Stimulated activated naive CD8-positive, alpha-beta T cell treated with anti-CD3 and anti-CD28 coated beads, Interleukin-15, Interleukin-2, amounts not matched to agents 100 ng/mL and 50 ng/mL, for 24 hours (primary cell): ENCODE measurements around the gene DAPK1.
A peak's percentile ranks its signal among the peaks of the same experiment; 100 is the strongest.

Experiments used
- H3K27ac Mint-ChIP-seq: one replicate; pipeline ENCODE4 v1.8.0; 2021; ENCODE audit warnings: mild to moderate bottlenecking, mixed read lengths
- H3K27me3 Mint-ChIP-seq: one replicate; pipeline ENCODE4 v1.8.0; 2021; ENCODE audit warnings: mixed read lengths
- H3K36me3 Mint-ChIP-seq: one replicate; pipeline ENCODE4 v1.8.0; 2021; ENCODE audit warnings: low read depth, mixed read lengths
- H3K4me1 Mint-ChIP-seq: one replicate; pipeline ENCODE4 v1.8.0; 2021; ENCODE audit warnings: low read depth, mixed read lengths
- H3K4me3 Mint-ChIP-seq: one replicate; pipeline ENCODE4 v1.8.0; 2021; ENCODE audit warnings: mild to moderate bottlenecking, mixed read lengths
- H3K9me3 Mint-ChIP-seq: one replicate; pipeline ENCODE4 v1.8.0; 2021; ENCODE audit warnings: mixed read lengths

Gene DAPK1

GRCh38 chr9:87519461-87519860 is 21.8 kb downstream of the DAPK1 start:
- Mint-ChIP-seq H3K4me3 (no peak overlapping the region), H3K9me3 (peaks cover under 1% of the 10 kb centered on the region), H3K27ac (no peak overlapping the region), H3K27me3 (peaks cover 3% of the 10 kb centered on the region), H3K36me3 (no peaks in the 10 kb centered on the region), H3K4me1 (peaks cover 11% of the 10 kb centered on the region)

- Mint-ChIP-seq H3K27me3 (peaks cover 3% of the 10 kb centered on the region), H3K36me3 (no peaks in the 10 kb centered on the region), H3K27ac (no peak overlapping the region)
Measured at GRCh38 chr9:87520172-87520683, 22.6 kb downstream of the DAPK1 start.

GRCh38 chr9:87521834-87522233 is 24.2 kb downstream of the DAPK1 start:
- Mint-ChIP-seq H3K9me3 (peaks cover 3% of the 10 kb centered on the region), H3K27me3 (peaks cover 3% of the 10 kb centered on the region), H3K36me3 (no peaks in the 10 kb centered on the region)

More at GRCh38 chr9:87520172-87520683, 22.6 kb downstream of the DAPK1 start:
- Mint-ChIP-seq H3K4me1 (peaks cover 11% of the 10 kb centered on the region), H3K9me3 (peaks cover 3% of the 10 kb centered on the region), H3K4me3 (no peak overlapping the region)

GRCh38 chr9:87524061-87524460 is 26.4 kb downstream of the DAPK1 start:
- Mint-ChIP-seq H3K27me3 (peaks cover 3% of the 10 kb centered on the region), H3K9me3 (peaks cover 3% of the 10 kb centered on the region), H3K27ac (no peak overlapping the region), H3K36me3 (no peaks in the 10 kb centered on the region), H3K4me3 (no peak overlapping the region), H3K4me1 (no peaks in the 10 kb centered on the region)

More at GRCh38 chr9:87521834-87522233, 24.2 kb downstream of the DAPK1 start:
- peaks cover 7% of the 10 kb centered on the region for H3K4me1 Mint-ChIP-seq
- no peak overlapping the region for H3K27ac Mint-ChIP-seq
- H3K4me3 Mint-ChIP-seq: no peak overlapping the region

- no peaks in the 10 kb centered on the region for H3K4me1 Mint-ChIP-seq
Measured at GRCh38 chr9:87525546-87526303, 28.1 kb downstream of the DAPK1 start.

GRCh38 chr9:87527211-87527916 is 29.7 kb downstream of the DAPK1 start:
- no peaks in the 10 kb centered on the region for H3K27me3 Mint-ChIP-seq
- H3K9me3 Mint-ChIP-seq: peaks cover 3% of the 10 kb centered on the region
- no peak overlapping the region for H3K4me3 Mint-ChIP-seq
- H3K27ac Mint-ChIP-seq: no peak overlapping the region
- H3K36me3 Mint-ChIP-seq: no peaks in the 10 kb centered on the region
- no peaks in the 10 kb centered on the region for H3K4me1 Mint-ChIP-seq

More at GRCh38 chr9:87525546-87526303, 28.1 kb downstream of the DAPK1 start:
- Mint-ChIP-seq H3K4me3 (no peak overlapping the region), H3K27me3 (no peaks in the 10 kb centered on the region), H3K27ac (no peak overlapping the region), H3K36me3 (no peaks in the 10 kb centered on the region), H3K9me3 (peaks cover 3% of the 10 kb centered on the region)

- Mint-ChIP-seq H3K4me3 (no peak overlapping the region), H3K36me3 (no peaks in the 10 kb centered on the region), H3K4me1 (peaks cover 5% of the 10 kb centered on the region), H3K27me3 (no peaks in the 10 kb centered on the region), H3K9me3 (peaks cover 3% of the 10 kb centered on the region), H3K27ac (no peak overlapping the region)
Measured at GRCh38 chr9:87528969-87529368, 31.3 kb downstream of the DAPK1 start.

GRCh38 chr9:87529671-87530070 is 32.0 kb downstream of the DAPK1 start:
- no peaks in the 10 kb centered on the region for H3K36me3 Mint-ChIP-seq
- no peaks in the 10 kb centered on the region for H3K27me3 Mint-ChIP-seq
- no peak overlapping the region for H3K27ac Mint-ChIP-seq
- H3K4me1 Mint-ChIP-seq: peaks cover 5% of the 10 kb centered on the region
- no peak overlapping the region for H3K4me3 Mint-ChIP-seq
- peaks cover under 1% of the 10 kb centered on the region for H3K9me3 Mint-ChIP-seq

- no peaks in the 10 kb centered on the region for H3K27me3 Mint-ChIP-seq
- H3K4me3 Mint-ChIP-seq: no peak overlapping the region
- H3K9me3 Mint-ChIP-seq: no peaks in the 10 kb centered on the region
- peaks cover 10% of the 10 kb centered on the region for H3K4me1 Mint-ChIP-seq
- H3K27ac Mint-ChIP-seq: no peak overlapping the region
- no peaks in the 10 kb centered on the region for H3K36me3 Mint-ChIP-seq
Measured at GRCh38 chr9:87530716-87531115, 33.0 kb downstream of the DAPK1 start.

- Mint-ChIP-seq H3K9me3 (no peaks in the 10 kb centered on the region), H3K36me3 (no peaks in the 10 kb centered on the region), H3K4me1 (peaks cover 16% of the 10 kb centered on the region), H3K4me3 (no peak overlapping the region), H3K27ac (no peak overlapping the region), H3K27me3 (no peaks in the 10 kb centered on the region)
Measured at GRCh38 chr9:87531370-87532295, 34.0 kb downstream of the DAPK1 start.

- no peaks in the 10 kb centered on the region for H3K27me3 Mint-ChIP-seq
- H3K4me1 Mint-ChIP-seq: peaks cover 19% of the 10 kb centered on the region
- H3K4me3 Mint-ChIP-seq: no peak overlapping the region
- H3K9me3 Mint-ChIP-seq: no peaks in the 10 kb centered on the region
- no peaks in the 10 kb centered on the region for H3K36me3 Mint-ChIP-seq
- H3K27ac Mint-ChIP-seq: no peak overlapping the region
Measured at GRCh38 chr9:87533271-87533670, 35.6 kb downstream of the DAPK1 start.

- Mint-ChIP-seq H3K4me1 (peaks cover 19% of the 10 kb centered on the region), H3K36me3 (no peaks in the 10 kb centered on the region), H3K27me3 (no peaks in the 10 kb centered on the region), H3K9me3 (no peaks in the 10 kb centered on the region), H3K4me3 (no peak overlapping the region), H3K27ac (no peak overlapping the region)
Measured at GRCh38 chr9:87534036-87534435, 36.4 kb downstream of the DAPK1 start.

GRCh38 chr9:87534957-87535356 is 37.3 kb downstream of the DAPK1 start:
- H3K27ac Mint-ChIP-seq: no peak overlapping the region
- no peak overlapping the region for H3K4me3 Mint-ChIP-seq
- no peaks in the 10 kb centered on the region for H3K9me3 Mint-ChIP-seq
- H3K27me3 Mint-ChIP-seq: no peaks in the 10 kb centered on the region
- H3K4me1 Mint-ChIP-seq: peaks cover 19% of the 10 kb centered on the region
- H3K36me3 Mint-ChIP-seq: no peaks in the 10 kb centered on the region

GRCh38 chr9:87535817-87536539 is 38.3 kb downstream of the DAPK1 start:
- Mint-ChIP-seq H3K36me3 (no peaks in the 10 kb centered on the region), H3K9me3 (no peaks in the 10 kb centered on the region), H3K27ac (peak overlapping the region; percentile 96), H3K4me1 (peaks cover 19% of the 10 kb centered on the region), H3K4me3 (peak overlapping the region; percentile 59), H3K27me3 (no peaks in the 10 kb centered on the region)
